GM21529 (cell line): ENCODE measurements around the gene ITPR1.
A peak's percentile ranks its signal among the peaks of the same experiment; 100 is the strongest.
"Not testable (repeated sequence)": the region's sequence is repeated elsewhere in the genome, so short reads cannot be mapped to it uniquely, and the experiment has no call there.

Experiments
- ATAC-seq: cut with Tn5 transposase; IDR thresholded peaks from one replicate; pipeline ENCODE4 v1.9.1; 2021; ENCODE audit not compliant: unreplicated experiment

The ITPR1 gene

GRCh38 chr3:4588466-4588865 is 95.3 kb downstream of the ITPR1 start:
- ATAC-seq: peak; percentile 33

GRCh38 chr3:4589475-4590097 is 96.4 kb downstream of the ITPR1 start:
- no peak for ATAC-seq

DNA sequence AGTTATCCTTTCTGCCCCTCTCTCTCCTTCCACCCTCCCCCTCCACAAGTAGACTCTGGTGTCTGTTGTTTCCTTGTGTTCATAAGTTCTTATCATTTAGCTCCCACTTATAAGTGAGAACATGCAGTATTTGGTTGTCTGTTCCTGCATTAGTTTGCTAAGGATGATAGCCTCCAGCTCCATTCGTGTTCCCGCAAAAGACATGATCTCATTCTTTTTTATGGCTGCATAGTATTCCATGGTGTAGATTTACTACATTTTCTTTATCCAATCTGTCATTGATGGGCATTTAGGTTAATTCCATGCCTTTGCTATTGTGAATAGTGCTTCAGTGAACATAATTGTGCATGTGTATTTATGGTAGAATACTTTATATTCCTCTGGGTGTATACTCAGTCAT is 97.7 kb downstream of the ITPR1 start:
- ATAC-seq: not testable (repeated sequence)

GRCh38 chr3:4591669-4592068 is 98.5 kb downstream of the ITPR1 start:
- ATAC-seq: no peak

GRCh38 chr3:4593014-4593413 is 99.9 kb downstream of the ITPR1 start:
- no peak for ATAC-seq

GRCh38 chr3:4595710-4596113 is 102.6 kb downstream of the ITPR1 start:
- ATAC-seq: no peak

DNA sequence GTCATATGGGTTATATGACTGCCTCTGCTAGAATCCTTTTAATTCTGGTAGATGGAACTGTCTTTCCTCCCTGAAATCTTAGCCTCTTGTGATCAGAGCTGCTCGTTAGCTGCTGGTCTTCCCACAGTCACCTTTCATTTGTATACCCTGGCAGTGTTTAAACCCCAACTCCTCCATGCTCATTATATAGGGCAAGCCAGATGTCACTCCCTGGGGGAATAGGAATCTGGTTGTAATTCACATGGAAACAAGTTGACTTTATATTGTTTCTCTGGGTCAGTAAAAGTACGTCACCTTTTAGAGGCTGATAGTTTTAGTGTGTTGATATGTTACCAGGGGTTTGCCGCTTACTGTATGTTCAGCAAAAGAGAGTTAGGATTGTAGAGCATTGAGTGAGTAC is 103.5 kb downstream of the ITPR1 start:
- no peak for ATAC-seq

GRCh38 chr3:4597208-4597985 is 104.2 kb downstream of the ITPR1 start:
- ATAC-seq: no peak

GRCh38 chr3:4598232-4598631 is 105.1 kb downstream of the ITPR1 start:
- not testable (repeated sequence) for ATAC-seq

- no peak for ATAC-seq
Observed at GRCh38 chr3:4599612-4600011, 106.5 kb downstream of the ITPR1 start.

DNA sequence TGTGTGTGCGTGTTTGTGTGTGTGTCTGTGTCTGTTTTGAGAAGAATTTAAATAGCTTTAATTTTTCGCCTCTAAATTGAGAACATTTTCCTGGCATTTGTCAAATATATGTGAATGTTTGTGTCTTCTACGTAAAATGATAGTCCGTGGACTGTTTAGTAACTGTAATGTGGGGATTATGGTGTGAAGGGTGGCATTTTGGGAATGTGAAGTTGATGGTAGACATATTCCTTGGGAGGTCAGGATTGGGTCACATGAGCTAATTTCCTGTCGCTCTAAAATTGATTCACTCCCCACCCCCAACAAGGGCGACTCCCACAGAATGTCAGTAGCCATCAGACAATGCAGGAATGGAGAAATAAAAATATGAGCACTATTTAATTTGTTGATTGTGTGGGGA is 107.3 kb downstream of the ITPR1 start:
- ATAC-seq: no peak

DNA sequence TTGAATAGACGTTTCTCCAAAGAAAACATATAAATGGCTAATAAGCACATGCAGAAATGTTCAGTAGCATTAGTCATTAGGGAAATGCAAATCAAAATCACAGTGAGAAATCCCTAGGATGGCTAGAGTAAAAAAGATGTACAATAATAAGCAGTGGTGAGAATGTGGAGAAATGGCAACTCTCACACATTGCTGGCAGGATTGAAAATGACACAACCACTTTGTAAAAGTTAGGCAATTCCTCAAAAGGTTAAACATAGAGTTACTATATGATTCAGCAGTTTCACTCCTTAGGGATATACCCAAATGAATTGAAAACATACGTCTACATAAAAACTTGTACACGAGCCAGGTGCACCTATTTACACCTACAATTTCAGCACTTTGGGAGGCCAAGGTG is 108.7 kb downstream of the ITPR1 start:
- no peak for ATAC-seq

DNA sequence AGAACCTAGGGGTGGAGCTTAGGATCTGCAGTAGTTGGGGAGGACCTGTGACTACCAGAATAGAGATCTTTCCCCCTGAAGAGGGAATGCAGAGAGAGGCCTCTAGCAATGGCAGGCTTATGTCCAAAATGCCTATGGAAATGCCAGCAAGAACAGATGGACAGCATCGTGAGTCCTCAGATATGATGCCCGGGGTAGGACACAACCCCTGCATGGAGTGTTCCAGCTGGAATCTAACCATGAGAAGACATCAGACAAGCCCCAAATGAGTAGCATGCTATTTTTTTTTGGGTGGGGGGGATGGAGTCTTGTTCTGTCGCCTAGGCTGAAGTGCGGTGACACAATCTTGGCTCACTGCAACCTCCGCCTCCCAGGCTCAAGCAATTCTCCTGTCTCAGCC is 111.5 kb downstream of the ITPR1 start:
- no peak for ATAC-seq

DNA sequence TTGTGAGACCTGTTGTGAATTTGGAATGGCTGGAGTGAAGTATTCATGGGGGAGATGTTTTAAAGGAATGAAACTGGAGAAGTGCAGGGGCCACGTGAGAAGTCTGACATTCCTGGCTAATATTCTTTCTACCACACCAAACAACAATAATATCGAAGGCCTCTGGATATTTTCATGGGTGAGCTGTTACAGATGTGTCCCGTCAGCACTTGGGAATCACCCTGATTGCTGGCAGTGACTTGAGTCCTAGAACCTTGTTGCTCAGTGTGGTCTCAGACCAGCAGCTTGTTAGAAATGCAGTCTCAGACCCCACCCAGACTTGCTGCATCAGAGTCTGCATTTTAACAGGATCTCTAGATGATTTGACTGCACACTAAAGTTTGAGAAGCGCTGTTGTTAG is 113.8 kb downstream of the ITPR1 start:
- ATAC-seq: no peak

- ATAC-seq: no peak
Observed at GRCh38 chr3:4613366-4613765, 120.2 kb downstream of the ITPR1 start.

DNA sequence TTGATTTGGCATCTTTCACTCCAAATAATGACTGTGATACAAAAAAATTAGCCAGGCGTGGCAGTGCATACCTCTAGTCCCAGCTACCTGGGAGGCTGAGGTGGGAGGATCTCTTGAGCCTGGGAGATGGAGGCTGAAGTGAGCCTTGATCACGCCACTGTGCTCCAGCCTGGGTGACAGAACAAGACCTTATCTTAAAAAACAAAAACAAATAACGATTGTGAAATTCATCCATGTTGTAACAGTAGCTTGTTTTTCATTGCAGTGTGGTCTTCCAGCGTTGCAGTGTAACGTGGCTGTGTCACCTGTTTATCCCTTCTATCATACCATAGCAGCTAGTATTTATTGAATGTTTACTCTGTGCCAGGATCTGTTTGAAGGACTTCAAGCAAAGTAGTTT is 120.9 kb downstream of the ITPR1 start:
- no peak for ATAC-seq

DNA sequence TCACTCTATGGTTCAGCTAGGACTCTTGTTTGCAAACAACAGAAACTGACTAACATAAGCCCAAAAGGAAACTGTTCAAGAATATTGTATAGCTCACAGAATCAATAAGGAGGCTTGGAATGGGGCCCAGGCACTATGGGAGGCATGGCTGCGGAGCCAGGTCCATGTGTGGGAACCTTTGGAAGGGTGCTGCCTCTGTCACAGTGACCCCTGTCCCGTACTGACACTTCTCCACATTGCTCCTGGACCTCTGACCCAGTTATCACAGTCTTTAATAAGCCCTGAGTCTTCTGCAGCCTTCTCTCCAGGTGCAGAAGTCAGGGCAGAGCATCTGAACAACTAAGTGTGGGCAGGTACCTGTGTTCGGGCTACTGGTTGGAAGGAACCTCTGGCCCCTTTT is 121.8 kb downstream of the ITPR1 start:
- no peak for ATAC-seq

DNA sequence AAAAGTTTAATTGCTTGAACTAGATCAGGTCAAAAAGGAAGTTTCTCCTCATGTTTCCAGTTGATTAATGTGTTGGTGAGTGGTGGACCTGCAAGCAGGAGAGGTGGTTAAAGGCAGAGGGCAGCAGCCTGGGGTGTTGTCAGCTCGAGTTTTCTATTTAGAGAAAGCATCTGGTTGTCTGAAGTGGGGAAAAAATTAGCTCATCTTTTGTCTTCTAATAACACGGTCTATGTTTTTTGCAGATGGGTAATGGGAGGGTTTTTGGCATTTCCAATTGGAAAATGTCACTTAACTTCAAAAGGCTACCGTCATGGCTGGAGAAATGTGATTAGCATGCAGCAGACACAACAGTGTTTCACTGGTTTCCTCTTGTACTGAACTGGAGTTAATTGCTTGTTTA is 122.6 kb downstream of the ITPR1 start:
- ATAC-seq: no peak

GRCh38 chr3:4623421-4623999 is 130.4 kb downstream of the ITPR1 start:
- no peak for ATAC-seq

DNA sequence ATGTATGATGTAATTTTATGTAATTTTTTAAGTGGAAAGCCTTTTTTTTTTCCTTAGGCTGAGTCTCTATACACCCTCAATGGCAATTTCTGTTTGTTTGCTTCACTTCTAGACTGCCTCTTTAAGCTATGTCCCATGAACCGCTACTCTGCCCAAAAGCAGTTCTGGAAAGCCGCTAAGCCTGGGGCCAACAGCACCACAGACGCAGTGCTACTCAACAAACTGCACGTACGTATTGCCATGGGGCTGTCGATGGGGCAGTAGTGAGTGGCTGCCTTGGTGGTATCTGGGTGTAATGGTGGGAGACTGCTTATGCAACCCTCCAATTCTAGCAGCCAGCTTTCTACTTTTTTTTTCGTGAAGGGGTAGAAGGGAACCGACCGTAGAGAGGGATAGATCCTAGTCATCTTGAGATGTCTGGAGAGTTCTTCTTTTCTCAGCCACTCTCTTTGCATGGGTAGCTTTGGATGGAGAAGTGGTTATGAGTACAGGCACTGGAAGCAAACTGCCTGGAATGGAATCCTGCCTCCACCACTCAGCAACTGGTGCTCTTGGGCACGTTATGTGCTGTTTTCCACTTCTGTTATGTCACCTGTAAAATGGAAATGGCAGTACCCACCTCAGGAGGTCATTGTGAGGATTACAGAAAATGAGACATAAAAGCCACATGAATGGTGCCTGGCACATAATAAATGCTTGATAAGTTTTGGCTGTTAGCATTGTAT is 134.7 kb downstream of the ITPR1 start:
- ATAC-seq: no peak

DNA sequence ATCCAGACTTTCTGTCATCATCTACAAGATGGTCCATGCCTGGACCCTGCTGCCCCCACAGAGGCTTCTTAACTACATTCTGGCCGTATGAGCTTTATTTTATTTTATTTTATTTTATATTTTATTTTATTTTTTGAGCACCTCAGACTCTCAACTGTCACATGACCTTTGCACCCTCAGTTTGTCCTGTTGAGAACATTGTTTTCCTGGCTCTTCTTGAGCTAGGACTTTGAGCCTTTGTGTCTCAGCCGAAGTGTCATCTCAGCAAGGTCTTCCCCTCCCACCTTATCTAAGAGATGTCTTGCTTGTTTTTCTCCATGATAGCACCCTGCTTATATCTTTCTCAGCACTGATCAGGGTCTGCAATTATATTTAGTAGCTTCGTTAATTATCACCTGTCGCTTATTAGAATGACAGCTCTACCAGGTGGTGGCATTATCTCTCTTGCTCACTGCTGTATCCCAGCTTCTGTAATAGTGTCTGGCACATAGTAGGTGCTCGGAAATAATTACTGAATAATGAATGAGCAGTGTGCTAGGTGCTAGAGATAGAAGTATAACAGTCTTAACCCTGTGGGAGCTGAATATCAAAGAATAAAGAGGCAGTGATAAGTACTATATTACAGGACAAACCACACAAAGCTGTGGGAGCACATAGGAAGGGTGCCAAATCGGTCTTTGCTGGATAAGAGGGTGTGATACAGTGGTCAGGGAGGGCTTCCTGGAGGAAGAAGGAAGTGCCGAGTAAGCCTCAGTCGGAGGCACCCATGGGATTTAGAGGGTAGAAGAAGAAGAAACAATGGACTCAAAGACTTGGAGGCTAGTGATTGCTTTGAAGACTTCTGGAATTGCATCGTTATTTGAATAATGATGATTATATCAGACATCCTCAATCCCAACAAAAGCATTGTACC is 136.2 kb downstream of the ITPR1 start:
- ATAC-seq: no peak
